ENCODE measurements around the gene CSAD.

The CSAD gene

DNA sequence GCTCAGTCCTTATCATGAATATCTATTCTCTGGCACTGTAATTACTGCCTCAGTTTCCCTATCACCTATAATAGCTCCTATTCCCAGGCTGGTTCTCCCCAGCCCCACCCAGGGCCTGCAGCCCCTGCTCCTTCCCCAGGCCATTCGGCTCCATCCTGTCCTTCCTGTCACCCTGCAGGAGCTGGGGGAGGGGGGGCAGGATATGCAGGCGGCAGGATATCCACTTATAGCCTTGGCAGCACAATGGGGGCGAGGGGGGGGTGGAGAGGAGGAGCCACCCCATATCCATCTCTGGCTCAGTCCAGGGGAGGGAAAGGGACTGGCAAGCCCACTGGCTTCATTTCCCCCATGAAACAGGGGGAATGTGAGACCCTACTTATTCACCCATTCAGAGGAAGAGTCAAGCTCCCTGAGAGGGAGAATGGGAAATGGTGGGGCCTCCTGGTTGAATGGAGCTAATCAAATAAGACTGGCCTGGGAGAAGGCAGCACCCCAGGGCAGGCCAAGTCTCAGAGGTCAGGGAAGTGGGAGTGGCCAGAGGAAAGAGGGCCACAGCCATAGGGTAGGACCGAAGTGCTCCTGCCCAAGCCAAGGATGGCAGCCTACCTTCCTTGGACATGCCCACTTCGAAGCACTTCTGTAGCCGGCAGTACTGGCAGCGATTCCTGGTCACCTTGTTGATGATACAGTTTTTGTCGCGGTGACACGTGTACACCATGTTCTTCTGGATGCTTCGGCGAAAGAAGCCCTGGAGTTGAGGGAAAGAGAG, 34.1 kb upstream of the CSAD start:
- DNase-seq (ENCODE audit: extremely low spot score) = no peak
- ChIA-PET CTCF (interaction anchor here (1.0 to 5.0 kb wide), 6 partner anchors 37 to 78 kb away, joined by 3 to 70 read pairs (median 10); partner anchors contain the start of gene ESPL1), POLR2A (interaction anchor here (0.9 to 2.3 kb wide), 4 partner anchors 37 to 107 kb away, joined by 3 to 20 read pairs (median 10); partner anchors contain the start of genes AAAS, ESPL1 and PFDN5)
- no peak for TF ChIP-seq TARDBP (IDR thresholded peaks at IDR 0.05)

DNA sequence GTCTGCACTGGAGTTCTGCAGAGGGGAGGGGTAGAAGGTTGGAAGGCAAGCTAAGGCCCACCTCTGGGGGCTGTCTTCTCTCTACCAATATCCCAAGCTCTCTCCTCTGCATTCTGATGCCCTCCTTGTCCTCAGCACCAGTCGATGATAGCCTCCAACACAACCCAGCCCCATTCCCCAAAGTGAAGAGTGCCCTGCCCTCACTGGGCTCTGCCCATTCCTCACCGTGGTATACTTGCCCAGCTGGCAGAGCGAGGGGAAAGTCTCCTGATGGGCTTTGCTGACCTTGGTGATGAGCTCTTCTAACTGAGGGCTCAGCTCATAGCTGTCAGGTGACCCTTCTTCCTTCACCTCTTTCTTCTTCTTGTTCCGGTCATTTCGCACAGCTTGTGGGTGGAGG, 33.5 kb upstream of the CSAD start:
- CTCF ChIA-PET = interaction anchor here (0.6 to 5.0 kb wide), 18 partner anchors 19 to 294 kb away, joined by 3 to 70 read pairs (median 5); partner anchors contain the start of genes AAAS, ESPL1 and PFDN5
- no peak for DNase-seq (ENCODE audit: extremely low spot score)
- POLR2A ChIA-PET = interaction anchor here (0.9 to 2.3 kb wide), 5 partner anchors 38 to 108 kb away, joined by 3 to 20 read pairs (median 7); partner anchors contain the start of genes AAAS, ESPL1 and PFDN5
- no peak for TF ChIP-seq FOXK2 (IDR thresholded peaks at IDR 0.05)
- no peak for TF ChIP-seq ELF4 (IDR thresholded peaks at IDR 0.05)
- TF ChIP-seq SP1 (IDR thresholded peaks at IDR 0.05) = no peak
- no peak for TF ChIP-seq ARNT (IDR thresholded peaks at IDR 0.05)
- TF ChIP-seq, protein P1, sequence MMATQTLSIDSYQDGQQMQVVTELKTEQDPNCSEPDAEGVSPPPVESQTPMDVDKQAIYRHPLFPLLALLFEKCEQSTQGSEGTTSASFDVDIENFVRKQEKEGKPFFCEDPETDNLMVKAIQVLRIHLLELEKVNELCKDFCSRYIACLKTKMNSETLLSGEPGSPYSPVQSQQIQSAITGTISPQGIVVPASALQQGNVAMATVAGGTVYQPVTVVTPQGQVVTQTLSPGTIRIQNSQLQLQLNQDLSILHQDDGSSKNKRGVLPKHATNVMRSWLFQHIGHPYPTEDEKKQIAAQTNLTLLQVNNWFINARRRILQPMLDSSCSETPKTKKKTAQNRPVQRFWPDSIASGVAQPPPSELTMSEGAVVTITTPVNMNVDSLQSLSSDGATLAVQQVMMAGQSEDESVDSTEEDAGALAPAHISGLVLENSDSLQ (IDR thresholded peaks at IDR 0.05) = no peak
- TF ChIP-seq BHLHE40 (IDR thresholded peaks at IDR 0.05; ENCODE audit: borderline replicate concordance) = no peak
- TF ChIP-seq FOXA1 (IDR thresholded peaks at IDR 0.05) = no peak
- no peak for TF ChIP-seq HDGF (IDR thresholded peaks at IDR 0.05; ENCODE audit: borderline replicate concordance)
- no peak for TF ChIP-seq SUZ12 (IDR thresholded peaks at IDR 0.05)
- no peak for TF ChIP-seq TARDBP (IDR thresholded peaks at IDR 0.05)
- no peak for TF ChIP-seq CTBP1 (IDR thresholded peaks at IDR 0.05; ENCODE audit: borderline replicate concordance)

DNA sequence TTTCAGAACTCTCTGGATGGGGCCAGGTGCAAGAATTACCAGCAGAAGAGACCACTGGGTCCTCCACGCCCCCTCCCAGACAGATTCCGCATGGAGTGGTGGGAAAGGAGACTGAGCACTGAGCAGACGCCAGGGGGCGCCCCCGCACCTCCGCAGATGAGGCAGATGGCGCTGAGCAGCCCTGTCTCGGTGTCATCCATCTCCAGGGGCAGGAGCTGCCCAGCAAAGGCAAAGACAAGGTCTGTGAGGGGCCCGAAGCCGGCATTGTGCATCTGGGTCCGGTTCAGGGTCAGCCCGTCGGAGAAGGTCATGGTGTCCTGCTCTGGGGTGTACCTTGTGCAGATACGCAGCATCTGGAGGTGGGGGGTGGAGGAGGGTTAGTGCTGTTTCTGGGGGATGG, 32.6 kb upstream of the CSAD start:
- ChIA-PET POLR2A (interaction anchor here (1.0 to 2.3 kb wide), 4 partner anchors 39 to 107 kb away, joined by 6 to 20 read pairs (median 10); partner anchors contain the start of genes ESPL1 and PFDN5), CTCF (interaction anchor here (0.6 to 5.0 kb wide), 23 partner anchors 20 to 295 kb away, joined by 3 to 70 read pairs (median 5); partner anchors contain the start of genes AAAS, ESPL1 and PFDN5)
- TF ChIP-seq, protein P1 (IDR thresholded peaks at IDR 0.05) = peak; percentile 59
- TF ChIP-seq BHLHE40 (IDR thresholded peaks at IDR 0.05; ENCODE audit: borderline replicate concordance) = no peak

DNA sequence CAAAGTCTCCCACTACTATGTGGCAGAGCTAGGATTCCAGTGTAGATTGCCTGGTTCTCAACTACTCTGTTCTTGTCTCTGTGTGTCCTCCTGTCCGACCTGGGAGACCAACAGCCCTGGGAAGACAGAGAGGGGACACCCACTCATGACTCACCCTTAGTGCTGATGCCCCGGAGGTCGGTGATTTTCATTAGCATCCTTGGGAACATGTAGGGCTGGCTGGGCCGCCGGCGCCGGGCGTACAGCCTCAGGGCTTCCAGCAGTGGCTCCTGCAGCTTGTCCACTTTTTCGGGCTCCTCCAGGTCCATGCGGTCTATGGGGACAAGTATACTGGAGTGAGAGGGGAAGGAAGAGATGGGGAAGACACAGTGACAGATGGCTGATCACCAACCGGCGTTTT, 32.2 kb upstream of the CSAD start:
- TF ChIP-seq FOXM1 (IDR thresholded peaks at IDR 0.05; ENCODE audit: borderline replicate concordance) = no peak
- no peak for TF ChIP-seq ELF4 (IDR thresholded peaks at IDR 0.05)
- no peak for TF ChIP-seq BHLHE40 (IDR thresholded peaks at IDR 0.05; ENCODE audit: borderline replicate concordance)
- TF ChIP-seq, protein P1 (IDR thresholded peaks at IDR 0.05) = no peak
- no peak for TF ChIP-seq L3MBTL2 (conservative IDR thresholded peaks at IDR 0.05)
- no peak for TF ChIP-seq SP1 (IDR thresholded peaks at IDR 0.05)
- TF ChIP-seq ZNF384 (IDR thresholded peaks at IDR 0.05) = no peak
- no peak for TF ChIP-seq CTBP1 (IDR thresholded peaks at IDR 0.05; ENCODE audit: borderline replicate concordance)
- CTCF ChIA-PET = interaction anchor here (0.8 to 5.0 kb wide), 12 partner anchors 20 to 296 kb away, joined by 3 to 70 read pairs (median 4); partner anchors contain the start of genes AAAS and ESPL1
- no peak for DNase-seq (ENCODE audit: extremely low spot score)
- POLR2A ChIA-PET = interaction anchor here (2.3 kb wide), 1 partner anchor 55 kb away, joined by 20 read pairs; the partner anchor contains the start of gene ESPL1

More for the DNA sequence above, 32.6 kb upstream of the CSAD start:
- peak; percentile 88 for DNase-seq (ENCODE audit: extremely low spot score)

DNA sequence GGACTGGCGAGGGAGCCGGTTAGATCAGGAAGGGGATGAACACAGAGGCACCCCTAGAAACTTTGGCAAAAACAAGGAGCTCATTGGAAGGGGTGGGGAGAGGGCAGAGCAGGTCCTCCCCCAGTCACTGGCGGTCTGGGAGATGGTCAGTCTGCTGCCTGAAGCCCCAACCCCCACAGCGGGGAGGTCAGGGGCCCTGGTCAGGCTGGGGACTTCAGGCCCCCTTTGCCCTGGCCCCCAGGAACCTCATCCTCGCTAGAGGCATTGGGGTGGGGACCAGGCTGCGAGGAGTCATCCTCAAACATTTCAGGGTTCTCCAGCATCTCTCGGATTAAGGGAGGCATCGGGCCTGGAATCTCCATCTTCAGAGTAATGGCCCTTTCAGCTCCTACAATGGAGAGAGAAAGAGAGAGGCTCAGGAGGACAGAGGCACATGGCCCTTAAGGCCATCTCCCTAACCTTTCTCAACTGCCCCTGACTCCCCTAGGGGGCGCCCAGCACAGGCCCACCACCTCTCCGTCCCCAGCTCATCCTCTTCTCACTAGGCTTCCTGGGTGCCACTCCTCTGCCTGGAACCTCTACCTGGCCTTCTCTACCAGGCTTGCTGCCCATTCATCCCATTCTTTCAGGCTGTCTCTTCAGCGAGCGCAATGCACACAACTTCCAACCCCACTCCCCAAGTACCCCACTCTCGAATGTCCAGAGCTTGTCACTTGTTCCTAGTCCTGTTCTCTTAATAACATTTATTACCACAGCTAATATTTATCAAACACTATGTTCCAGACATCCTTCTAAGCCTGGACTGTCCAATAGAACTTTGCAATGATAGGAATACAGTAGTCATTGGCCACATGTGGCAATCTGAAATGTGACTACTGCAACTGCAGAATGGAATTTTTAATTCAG, 31.0 kb upstream of the CSAD start:
- peak; percentile 41 for DNase-seq (ENCODE audit: extremely low spot score)
- ChIA-PET CTCF (interaction anchor here (0.6 to 5.0 kb wide), 19 partner anchors 10 to 110 kb away, joined by 3 to 70 read pairs (median 4); partner anchors contain the start of genes AAAS, CSAD, ESPL1 and PFDN5), POLR2A (interaction anchor here (0.7 to 1.4 kb wide), 6 partner anchors 13 to 229 kb away, joined by 3 to 7 read pairs (median 4); partner anchors contain the start of genes CSAD, ESPL1 and ZNF740)
- TF ChIP-seq CTBP1 (IDR thresholded peaks at IDR 0.05; ENCODE audit: borderline replicate concordance) = no peak
- no peak for TF ChIP-seq ZNF384 (IDR thresholded peaks at IDR 0.05)
- TF ChIP-seq ELF4 (IDR thresholded peaks at IDR 0.05) = no peak
- no peak for TF ChIP-seq FOXK2 (IDR thresholded peaks at IDR 0.05)
- TF ChIP-seq NFRKB (IDR thresholded peaks at IDR 0.05) = no peak
- no peak for TF ChIP-seq L3MBTL2 (conservative IDR thresholded peaks at IDR 0.05)
- TF ChIP-seq LEF1 (IDR thresholded peaks at IDR 0.05; ENCODE audit: borderline replicate concordance) = no peak
- TF ChIP-seq, protein P1 (IDR thresholded peaks at IDR 0.05) = no peak
- no peak for TF ChIP-seq SP1 (IDR thresholded peaks at IDR 0.05)

All from HEK293T (cell line).